OCI-LY3 (cell line): ENCODE results near the gene KCNQ1.

ENCODE experiments used
- CTCF ChIP-seq: fragments of 200-600, 300-600 bp; sonication (generic); IDR thresholded peaks from 2 replicates; pipeline ENCODE4 v1.5.1; 2014; ENCODE audit warnings: antibody characterized with exemption, low read length, low read depth
- EZH2phosphoT487 ChIP-seq: fragments of 200-600 bp; shearing (Covaris generic); IDR thresholded peaks from 2 replicates; pipeline ENCODE4 v1.6.1; 2018; ENCODE audit warnings: antibody characterized with exemption, mixed run types, low read depth

- TF ChIP-seq CTCF (no peak), EZH2phosphoT487 (no peak)
Measured at GRCh38 chr11:2755071-2755470, 310.3 kb downstream of the KCNQ1 start.
